Tibial nerve (tissue), 4 donors: ENCODE results near the gene SAMD8. TPM values are rescaled to one million over a fixed set of nuclear protein-coding genes. Genes with fewer than 3 reads are reported as not detected.

Experiments
- DNase-seq, 2 donors: peaks; one replicate each; pipeline ENCODE4 v3.0.0-alpha.2; 2019; ENCODE audit warnings: low spot score in 2 of 2
- H3K27ac ChIP-seq, 4 donors: fragments of 200-600 bp; sonication (generic) in 3 of 4; one replicate each; pipeline ENCODE4 v1.5.1; 2017 to 2019; ENCODE audit warnings: mild to moderate bottlenecking in 1 of 4
- H3K27me3 ChIP-seq, 2 donors: fragments of 200-600 bp; sonication (generic) in 1 of 2; one replicate each; pipeline versions ENCODE4 v1.5.1 to v1.6.0; 2017 to 2019
- H3K36me3 ChIP-seq, 3 donors: fragments of 200-600 bp; sonication (generic); one replicate each; pipeline ENCODE4 v1.5.1; 2018 to 2019
- H3K4me1 ChIP-seq, 4 donors: fragments of 200-600 bp; sonication (generic) in 3 of 4; one replicate each; pipeline ENCODE4 v1.5.1; 2017 to 2019
- H3K4me3 ChIP-seq, 4 donors: fragments of 200-600 bp; sonication (generic) in 3 of 4; one replicate each; pipeline ENCODE4 v1.5.1; 2017 to 2019; ENCODE audit warnings: mild to moderate bottlenecking in 1 of 4, moderate library complexity in 1 of 4
- H3K9me3 ChIP-seq, 4 donors: fragments of 200-600 bp; sonication (generic) in 3 of 4; one replicate each; pipeline ENCODE4 v1.5.1; 2017 to 2019
- EP300 ChIP-seq, 2 donors: sonication (generic); formaldehyde crosslinking; IDR thresholded peaks; one replicate each; pipeline ENCODE4 v1.6.1; 2017; ENCODE audit warnings: antibody characterized with exemption in 2 of 2, mild to moderate bottlenecking in 1 of 2
- POLR2A ChIP-seq, 2 donors: fragments of 450-650 bp; IDR thresholded peaks; one replicate each; pipeline ENCODE4 v1.6.1; 2017; ENCODE audit warnings: antibody characterized with exemption in 2 of 2, mild to moderate bottlenecking in 2 of 2, moderate library complexity in 2 of 2
- WGBS, 2 donors: methylation state at CpG; one replicate each; pipeline ENCODE4 v1.1.5; 2018; 5-methylcytosine and 5-hydroxymethylcytosine counted together
- total RNA-seq, 4 donors: library from RNA; depleted of rRNA; stranded (reverse); fragments of >200 nt; gene quantifications; one replicate each; pipeline ENCODE4 v1.1.0, GENCODE V29; 2016
- TF ChIP-seq, protein P1 (sequence below), 5 experiments: fragments of 200-600 bp in 3 of 5; fragments of 450-650 bp in 2 of 5; sonication (generic) in 3 of 5; IDR thresholded peaks; one replicate each; pipeline ENCODE4 v1.5.1; 2016 to 2019; ENCODE audit warnings: antibody characterized with exemption in 5 of 5, mild to moderate bottlenecking in 3 of 5, moderate library complexity in 2 of 5

The SAMD8 gene
- total RNA-seq, 4 donors from 2014 or later, result 46.5 to 62.0 (median 56.7) TPM

DNA sequence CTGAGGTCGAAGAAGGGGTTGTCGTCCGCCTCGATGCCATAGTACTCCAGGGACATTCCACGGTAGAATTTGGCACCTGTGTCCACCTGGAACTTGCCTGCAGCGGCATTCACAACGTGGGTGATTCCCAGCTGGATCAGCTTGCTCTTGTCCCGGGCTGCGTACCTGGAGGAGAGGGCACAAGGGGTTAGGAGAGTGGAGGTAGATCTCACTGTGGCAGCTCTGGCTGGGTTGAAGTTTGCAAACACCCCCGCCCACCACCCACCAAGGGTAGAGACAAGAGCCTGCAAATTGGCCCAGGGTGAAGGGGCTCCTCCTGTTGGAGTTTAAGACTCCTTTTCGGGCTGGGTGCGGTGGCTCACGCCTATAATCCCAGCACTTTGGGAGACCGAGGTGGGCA, 15.8 kb upstream of the SAMD8 start:
- Histone ChIP-seq H3K9me3 (no peaks in the 10 kb centered on the region), H3K4me3 (no peak overlapping the region), H3K27ac (no peak overlapping the region), H3K36me3 (no peaks in the 10 kb centered on the region), H3K4me1 (peaks cover 0 to 8% (median 0%) of the 10 kb centered on the region in 4 donors), H3K27me3 (no peaks in the 10 kb centered on the region)
- DNase-seq, result no peak
- WGBS, 2 donors, result 87 to 91% methylated on average over 14 of the region's 14 CpGs
- TF ChIP-seq, protein P1, sequence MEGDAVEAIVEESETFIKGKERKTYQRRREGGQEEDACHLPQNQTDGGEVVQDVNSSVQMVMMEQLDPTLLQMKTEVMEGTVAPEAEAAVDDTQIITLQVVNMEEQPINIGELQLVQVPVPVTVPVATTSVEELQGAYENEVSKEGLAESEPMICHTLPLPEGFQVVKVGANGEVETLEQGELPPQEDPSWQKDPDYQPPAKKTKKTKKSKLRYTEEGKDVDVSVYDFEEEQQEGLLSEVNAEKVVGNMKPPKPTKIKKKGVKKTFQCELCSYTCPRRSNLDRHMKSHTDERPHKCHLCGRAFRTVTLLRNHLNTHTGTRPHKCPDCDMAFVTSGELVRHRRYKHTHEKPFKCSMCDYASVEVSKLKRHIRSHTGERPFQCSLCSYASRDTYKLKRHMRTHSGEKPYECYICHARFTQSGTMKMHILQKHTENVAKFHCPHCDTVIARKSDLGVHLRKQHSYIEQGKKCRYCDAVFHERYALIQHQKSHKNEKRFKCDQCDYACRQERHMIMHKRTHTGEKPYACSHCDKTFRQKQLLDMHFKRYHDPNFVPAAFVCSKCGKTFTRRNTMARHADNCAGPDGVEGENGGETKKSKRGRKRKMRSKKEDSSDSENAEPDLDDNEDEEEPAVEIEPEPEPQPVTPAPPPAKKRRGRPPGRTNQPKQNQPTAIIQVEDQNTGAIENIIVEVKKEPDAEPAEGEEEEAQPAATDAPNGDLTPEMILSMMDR (IDR thresholded peaks at IDR 0.05), result no peak
- TF ChIP-seq POLR2A (IDR thresholded peaks at IDR 0.05) (no peak), EP300 (IDR thresholded peaks at IDR 0.05) (no peak)

GRCh38 chr10:75096749-75097148, 14.7 kb upstream of the SAMD8 start:
- TF ChIP-seq POLR2A (IDR thresholded peaks at IDR 0.05) (no peak), EP300 (IDR thresholded peaks at IDR 0.05) (no peak)
- TF ChIP-seq, protein P1 (IDR thresholded peaks at IDR 0.05), result no peak
- peaks cover 0 to 8% (median 0%) of the 10 kb centered on the region in 4 donors for H3K4me1 ChIP-seq

GRCh38 chr10:75097666-75098285, 13.7 kb upstream of the SAMD8 start:
- no peak overlapping the region for H3K27ac ChIP-seq
- no peak for DNase-seq
- peaks cover 0 to 8% (median 0%) of the 10 kb centered on the region in 4 donors for H3K4me1 ChIP-seq
- H3K4me3 ChIP-seq, result no peak overlapping the region
- H3K9me3 ChIP-seq, result no peaks in the 10 kb centered on the region
- H3K27me3 ChIP-seq, result no peaks in the 10 kb centered on the region
- H3K36me3 ChIP-seq, result no peaks in the 10 kb centered on the region
- TF ChIP-seq POLR2A (IDR thresholded peaks at IDR 0.05) (no peak), EP300 (IDR thresholded peaks at IDR 0.05) (no peak)
- TF ChIP-seq, protein P1 (IDR thresholded peaks at IDR 0.05), result no peak
- 87 to 92% methylated on average over 9 to 11 of the region's 11 CpGs for WGBS, 2 donors

More at GRCh38 chr10:75096749-75097148, 14.7 kb upstream of the SAMD8 start:
- Histone ChIP-seq H3K27me3 (no peaks in the 10 kb centered on the region), H3K9me3 (no peaks in the 10 kb centered on the region), H3K36me3 (no peaks in the 10 kb centered on the region), H3K4me3 (no peak overlapping the region), H3K27ac (no peak overlapping the region)
- DNase-seq, result no peak

- Histone ChIP-seq H3K4me3 (no peak overlapping the region), H3K27ac (no peak overlapping the region), H3K36me3 (no peaks in the 10 kb centered on the region), H3K9me3 (no peaks in the 10 kb centered on the region), H3K27me3 (no peaks in the 10 kb centered on the region), H3K4me1 (peaks cover 0 to 8% (median 0%) of the 10 kb centered on the region in 4 donors)
- no peak for DNase-seq
- WGBS, 2 donors, result 89 to 91% methylated on average over 13 to 14 of the region's 14 CpGs
- TF ChIP-seq EP300 (IDR thresholded peaks at IDR 0.05) (no peak), POLR2A (IDR thresholded peaks at IDR 0.05) (no peak)
- TF ChIP-seq, protein P1 (IDR thresholded peaks at IDR 0.05), result no peak
These were observed 12.4 kb upstream of the SAMD8 start for GRCh38 chr10:75098902-75099673.
